HEK293 (cell line): ENCODE data around the gene EPG5.

ENCODE experiments used
- KLF16 ChIP-seq: fragments of 450-650 bp; formaldehyde crosslinking; IDR thresholded peaks from 2 replicates; pipeline ENCODE4 v1.5.1; 2017; ENCODE audit warnings: missing biosample characterization, missing genetic modification characterization
- KLF9 ChIP-seq: fragments of 450-650 bp; formaldehyde crosslinking; IDR thresholded peaks from 2 replicates; pipeline ENCODE4 v1.5.1; 2016; ENCODE audit warnings: missing biosample characterization, missing genetic modification characterization, low read depth
- OSR2 ChIP-seq: fragments of 450-650 bp; formaldehyde crosslinking; IDR thresholded peaks from 2 replicates; pipeline ENCODE4 v1.5.1; 2016; ENCODE audit warnings: missing biosample characterization, missing genetic modification characterization
- YY1 ChIP-seq: fragments of 450-650 bp; formaldehyde crosslinking; IDR thresholded peaks from 2 replicates; pipeline ENCODE4 v1.5.1; 2018; ENCODE audit warnings: missing biosample characterization, missing genetic modification characterization
- ZNF138 ChIP-seq: fragments of 450-650 bp; formaldehyde crosslinking; IDR thresholded peaks from 2 replicates; pipeline ENCODE4 v1.5.1; 2016; ENCODE audit warnings: missing biosample characterization, missing genetic modification characterization, borderline replicate concordance
- ZNF274 ChIP-seq, 2 experiments: fragments of 200-500 bp in 1 of 2; fragments of 450-650 bp in 1 of 2; sonication (Bioruptor generic) in 1 of 2; formaldehyde crosslinking in 1 of 2; IDR thresholded peaks; 2 replicates each; pipeline versions ENCODE4 v1.5.1 to v1.6.1; 2014 to 2016; ENCODE audit warnings: borderline replicate concordance in 1 of 2, inconsistent platforms in 1 of 2, low read length in 1 of 2, missing biosample characterization in 1 of 2, missing genetic modification characterization in 1 of 2
- ZNF501 ChIP-seq: fragments of 450-650 bp; formaldehyde crosslinking; IDR thresholded peaks from 2 replicates; pipeline ENCODE4 v1.5.1; 2016; ENCODE audit warnings: missing biosample characterization, missing genetic modification characterization
- TF ChIP-seq, protein P1 (sequence below): fragments of 450-650 bp; formaldehyde crosslinking; IDR thresholded peaks from 2 replicates; pipeline ENCODE4 v1.5.1; 2016; ENCODE audit warnings: missing biosample characterization, missing genetic modification characterization
- TF ChIP-seq, protein P2 (sequence below): fragments of 450-650 bp; formaldehyde crosslinking; IDR thresholded peaks from 2 replicates; pipeline ENCODE4 v1.5.1; 2016; ENCODE audit warnings: missing biosample characterization, missing genetic modification characterization
- TF ChIP-seq, protein P3 (sequence below): sonication (generic); formaldehyde crosslinking; IDR thresholded peaks from 2 replicates; pipeline ENCODE4 v1.8.1; 2022; ENCODE audit warnings: mild to moderate bottlenecking, moderate library complexity, missing genetic modification reagents

DNA sequence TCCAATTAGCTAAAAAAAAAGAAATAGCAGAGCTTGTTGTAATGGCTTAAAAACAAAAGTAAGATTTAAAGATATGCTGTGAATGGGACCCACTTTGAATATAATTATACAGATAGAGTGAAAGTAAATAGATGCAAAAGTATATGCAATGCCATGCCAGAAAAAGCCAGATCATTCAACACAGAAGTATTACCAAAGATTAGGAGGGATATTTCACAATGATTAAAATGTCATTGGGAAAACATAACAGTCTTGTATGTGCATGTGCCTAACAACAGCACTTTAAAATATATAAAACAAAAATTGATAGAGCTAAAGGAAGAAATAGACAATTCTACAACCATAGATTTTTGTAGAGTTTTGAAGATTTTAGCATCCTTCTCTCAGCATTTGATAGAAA is 161.6 kb downstream of the EPG5 start:
- TF ChIP-seq, protein P1, sequence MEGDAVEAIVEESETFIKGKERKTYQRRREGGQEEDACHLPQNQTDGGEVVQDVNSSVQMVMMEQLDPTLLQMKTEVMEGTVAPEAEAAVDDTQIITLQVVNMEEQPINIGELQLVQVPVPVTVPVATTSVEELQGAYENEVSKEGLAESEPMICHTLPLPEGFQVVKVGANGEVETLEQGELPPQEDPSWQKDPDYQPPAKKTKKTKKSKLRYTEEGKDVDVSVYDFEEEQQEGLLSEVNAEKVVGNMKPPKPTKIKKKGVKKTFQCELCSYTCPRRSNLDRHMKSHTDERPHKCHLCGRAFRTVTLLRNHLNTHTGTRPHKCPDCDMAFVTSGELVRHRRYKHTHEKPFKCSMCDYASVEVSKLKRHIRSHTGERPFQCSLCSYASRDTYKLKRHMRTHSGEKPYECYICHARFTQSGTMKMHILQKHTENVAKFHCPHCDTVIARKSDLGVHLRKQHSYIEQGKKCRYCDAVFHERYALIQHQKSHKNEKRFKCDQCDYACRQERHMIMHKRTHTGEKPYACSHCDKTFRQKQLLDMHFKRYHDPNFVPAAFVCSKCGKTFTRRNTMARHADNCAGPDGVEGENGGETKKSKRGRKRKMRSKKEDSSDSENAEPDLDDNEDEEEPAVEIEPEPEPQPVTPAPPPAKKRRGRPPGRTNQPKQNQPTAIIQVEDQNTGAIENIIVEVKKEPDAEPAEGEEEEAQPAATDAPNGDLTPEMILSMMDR = no peak
- TF ChIP-seq OSR2 (tag by site-specific recombination) (no peak), ZNF274 (IDR thresholded peaks at IDR 0.05; ENCODE audit: low read length) (no peak), ZNF274 (tag by site-specific recombination; IDR thresholded peaks at IDR 0.05; ENCODE audit: borderline replicate concordance) (no peak), ZNF501 (tag by site-specific recombination) (no peak), ZNF138 (tag by site-specific recombination) (no peak), YY1 (no peak), KLF16 (tag by site-specific recombination) (no peak), KLF9 (tag by site-specific recombination) (no peak)
- TF ChIP-seq, protein P2, sequence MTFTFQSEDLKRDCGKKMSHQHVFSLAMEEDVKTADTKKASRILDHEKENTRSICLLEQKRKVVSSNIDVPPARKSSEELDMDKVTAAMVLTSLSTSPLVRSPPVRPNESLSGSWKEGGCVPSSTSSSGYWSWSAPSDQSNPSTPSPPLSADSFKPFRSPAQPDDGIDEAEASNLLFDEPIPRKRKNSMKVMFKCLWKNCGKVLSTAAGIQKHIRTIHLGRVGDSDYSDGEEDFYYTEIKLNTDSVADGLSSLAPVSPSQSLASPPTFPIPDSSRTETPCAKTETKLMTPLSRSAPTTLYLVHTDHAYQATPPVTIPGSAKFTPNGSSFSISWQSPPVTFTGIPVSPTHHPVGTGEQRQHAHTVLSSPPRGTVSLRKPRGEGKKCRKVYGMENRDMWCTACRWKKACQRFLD (tag by site-specific recombination) = no peak
- TF ChIP-seq, protein P3, sequence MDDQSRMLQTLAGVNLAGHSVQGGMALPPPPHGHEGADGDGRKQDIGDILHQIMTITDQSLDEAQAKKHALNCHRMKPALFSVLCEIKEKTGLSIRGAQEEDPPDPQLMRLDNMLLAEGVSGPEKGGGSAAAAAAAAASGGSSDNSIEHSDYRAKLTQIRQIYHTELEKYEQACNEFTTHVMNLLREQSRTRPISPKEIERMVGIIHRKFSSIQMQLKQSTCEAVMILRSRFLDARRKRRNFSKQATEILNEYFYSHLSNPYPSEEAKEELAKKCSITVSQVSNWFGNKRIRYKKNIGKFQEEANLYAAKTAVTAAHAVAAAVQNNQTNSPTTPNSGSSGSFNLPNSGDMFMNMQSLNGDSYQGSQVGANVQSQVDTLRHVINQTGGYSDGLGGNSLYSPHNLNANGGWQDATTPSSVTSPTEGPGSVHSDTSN (CRISPR knock-in tag) = no peak
